NOMO-1 treated with dmso at 0.1 percent for 144 hours (cell line): ENCODE measurements around the gene DMAC2L.
A peak's percentile ranks its signal among the peaks of the same experiment; 100 is the strongest.

ENCODE experiments used
- DNase-seq: peaks from one replicate; lab custom pipeline; 2025; ENCODE audit not compliant: unreplicated experiment; lab: John Stamatoyannopoulos, UW

The DMAC2L gene

GRCh38 chr14:50321009-50321660 is 9.0 kb downstream of the DMAC2L start:
- peak; percentile 69 for DNase-seq

GRCh38 chr14:50331596-50331995 is 19.5 kb downstream of the DMAC2L start:
- DNase-seq = no peak

- no peak for DNase-seq
Measured at GRCh38 chr14:50333014-50333509, 20.9 kb downstream of the DMAC2L start.

- DNase-seq = no peak
Measured at GRCh38 chr14:50334211-50334610, 22.1 kb downstream of the DMAC2L start.

GRCh38 chr14:50335389-50335788 is 23.3 kb downstream of the DMAC2L start:
- no peak for DNase-seq

GRCh38 chr14:50335989-50336824 is 24.1 kb downstream of the DMAC2L start:
- no peak for DNase-seq

GRCh38 chr14:50338587-50338986 is 26.5 kb downstream of the DMAC2L start:
- DNase-seq = no peak

- no peak for DNase-seq
Measured at GRCh38 chr14:50339178-50339804, 27.2 kb downstream of the DMAC2L start.

GRCh38 chr14:50340045-50340444 is 27.9 kb downstream of the DMAC2L start:
- no peak for DNase-seq

- DNase-seq = no peak
Measured at GRCh38 chr14:50340963-50341362, 28.8 kb downstream of the DMAC2L start.

- DNase-seq = no peak
Measured at GRCh38 chr14:50342221-50343078, 30.3 kb downstream of the DMAC2L start.

- no peak for DNase-seq
Measured at GRCh38 chr14:50343434-50343833, 31.3 kb downstream of the DMAC2L start.

GRCh38 chr14:50344116-50344775 is 32.1 kb downstream of the DMAC2L start:
- DNase-seq = no peak

GRCh38 chr14:50344876-50345563 is 32.9 kb downstream of the DMAC2L start:
- no peak for DNase-seq

GRCh38 chr14:50345846-50346422 is 33.8 kb downstream of the DMAC2L start:
- DNase-seq = no peak

GRCh38 chr14:50347521-50347920 is 35.4 kb downstream of the DMAC2L start:
- no peak for DNase-seq

- no peak for DNase-seq
Measured at GRCh38 chr14:50348933-50349332, 36.8 kb downstream of the DMAC2L start.

- DNase-seq = no peak
Measured at GRCh38 chr14:50350975-50351374, 38.9 kb downstream of the DMAC2L start.

- DNase-seq = no peak
Measured at GRCh38 chr14:50352584-50352983, 40.5 kb downstream of the DMAC2L start.
